ENCODE data around the gene HOXD8. TPM values are rescaled to one million over a fixed set of nuclear protein-coding genes. Genes with fewer than 3 reads are reported as not detected.

Gene HOXD8
- total RNA-seq, 1 donor from 2014 or later, result not detected

DNA sequence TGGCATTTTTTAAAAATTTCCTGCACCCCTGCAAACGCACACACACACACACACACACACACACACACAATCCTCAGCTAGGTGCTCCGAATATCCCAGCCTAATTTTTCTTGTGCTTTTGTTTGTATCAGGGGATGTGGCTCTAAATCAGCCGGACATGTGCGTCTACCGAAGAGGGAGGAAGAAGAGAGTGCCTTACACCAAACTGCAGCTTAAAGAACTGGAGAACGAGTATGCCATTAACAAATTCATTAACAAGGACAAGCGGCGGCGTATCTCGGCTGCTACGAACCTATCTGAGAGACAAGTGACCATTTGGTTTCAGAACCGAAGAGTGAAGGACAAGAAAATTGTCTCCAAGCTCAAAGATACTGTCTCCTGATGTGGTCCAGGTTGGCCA lies 35.2 kb upstream of the HOXD8 start:
- TF ChIP-seq, protein P1, sequence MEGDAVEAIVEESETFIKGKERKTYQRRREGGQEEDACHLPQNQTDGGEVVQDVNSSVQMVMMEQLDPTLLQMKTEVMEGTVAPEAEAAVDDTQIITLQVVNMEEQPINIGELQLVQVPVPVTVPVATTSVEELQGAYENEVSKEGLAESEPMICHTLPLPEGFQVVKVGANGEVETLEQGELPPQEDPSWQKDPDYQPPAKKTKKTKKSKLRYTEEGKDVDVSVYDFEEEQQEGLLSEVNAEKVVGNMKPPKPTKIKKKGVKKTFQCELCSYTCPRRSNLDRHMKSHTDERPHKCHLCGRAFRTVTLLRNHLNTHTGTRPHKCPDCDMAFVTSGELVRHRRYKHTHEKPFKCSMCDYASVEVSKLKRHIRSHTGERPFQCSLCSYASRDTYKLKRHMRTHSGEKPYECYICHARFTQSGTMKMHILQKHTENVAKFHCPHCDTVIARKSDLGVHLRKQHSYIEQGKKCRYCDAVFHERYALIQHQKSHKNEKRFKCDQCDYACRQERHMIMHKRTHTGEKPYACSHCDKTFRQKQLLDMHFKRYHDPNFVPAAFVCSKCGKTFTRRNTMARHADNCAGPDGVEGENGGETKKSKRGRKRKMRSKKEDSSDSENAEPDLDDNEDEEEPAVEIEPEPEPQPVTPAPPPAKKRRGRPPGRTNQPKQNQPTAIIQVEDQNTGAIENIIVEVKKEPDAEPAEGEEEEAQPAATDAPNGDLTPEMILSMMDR (IDR thresholded peaks at IDR 0.05), result no peak
- ChIA-PET CTCF (no interaction called here), POLR2A (no interaction called here)
- Mint-ChIP-seq H3K4me3 (no peak overlapping the region), H3K27me3 (peaks cover 80% of the 10 kb centered on the region), H3K9me3 (no peaks in the 10 kb centered on the region), H3K36me3 (ENCODE audit: low read depth) (no peaks in the 10 kb centered on the region), H3K27ac (no peak overlapping the region), H3K4me1 (peaks cover 24% of the 10 kb centered on the region)
- no peak for ATAC-seq (ENCODE audit: low read depth)
- intact Hi-C loops (cut with micrococcal nuclease), result loop anchor here (10.0 kb wide), 1 partner anchor 1060 kb away; no protein-coding TSS in a partner anchor
- no peak for DNase-seq

DNA sequence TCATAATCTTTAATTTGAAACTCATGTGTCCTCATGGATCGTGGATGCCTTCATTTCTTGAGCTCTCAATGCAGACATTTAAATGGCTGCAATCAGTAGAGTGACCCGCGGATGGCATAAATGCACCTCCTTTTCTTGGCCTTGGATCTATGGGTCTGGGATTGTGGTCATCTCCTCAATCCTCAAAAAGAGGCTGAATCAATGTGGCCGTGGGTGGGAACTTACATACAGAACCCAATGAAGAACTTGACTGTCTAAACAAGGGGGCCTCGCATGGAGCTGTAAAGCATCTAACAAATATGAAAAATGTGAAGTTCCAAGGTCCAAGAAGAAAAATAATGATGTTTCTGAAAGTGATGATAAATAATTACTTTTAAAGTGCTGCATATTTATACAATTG lies 34.1 kb upstream of the HOXD8 start:
- intact Hi-C loops (cut with micrococcal nuclease), result loop anchor here (5.0 to 10.0 kb wide), 2 partner anchors 37 to 1061 kb away; no protein-coding TSS in a partner anchor
- Mint-ChIP-seq H3K4me3 (no peak overlapping the region), H3K4me1 (peaks cover 24% of the 10 kb centered on the region), H3K9me3 (no peaks in the 10 kb centered on the region), H3K27ac (no peak overlapping the region), H3K27me3 (peaks cover 76% of the 10 kb centered on the region), H3K36me3 (ENCODE audit: low read depth) (no peaks in the 10 kb centered on the region)
- TF ChIP-seq, protein P1 (IDR thresholded peaks at IDR 0.05), result no peak
- ChIA-PET POLR2A (no interaction called here), CTCF (interaction anchor here (3.3 kb wide), 1 partner anchor 32 kb away, joined by 17 read pairs; no protein-coding TSS in a partner anchor)
- DNase-seq, result no peak
- no peak for ATAC-seq (ENCODE audit: low read depth)

DNA sequence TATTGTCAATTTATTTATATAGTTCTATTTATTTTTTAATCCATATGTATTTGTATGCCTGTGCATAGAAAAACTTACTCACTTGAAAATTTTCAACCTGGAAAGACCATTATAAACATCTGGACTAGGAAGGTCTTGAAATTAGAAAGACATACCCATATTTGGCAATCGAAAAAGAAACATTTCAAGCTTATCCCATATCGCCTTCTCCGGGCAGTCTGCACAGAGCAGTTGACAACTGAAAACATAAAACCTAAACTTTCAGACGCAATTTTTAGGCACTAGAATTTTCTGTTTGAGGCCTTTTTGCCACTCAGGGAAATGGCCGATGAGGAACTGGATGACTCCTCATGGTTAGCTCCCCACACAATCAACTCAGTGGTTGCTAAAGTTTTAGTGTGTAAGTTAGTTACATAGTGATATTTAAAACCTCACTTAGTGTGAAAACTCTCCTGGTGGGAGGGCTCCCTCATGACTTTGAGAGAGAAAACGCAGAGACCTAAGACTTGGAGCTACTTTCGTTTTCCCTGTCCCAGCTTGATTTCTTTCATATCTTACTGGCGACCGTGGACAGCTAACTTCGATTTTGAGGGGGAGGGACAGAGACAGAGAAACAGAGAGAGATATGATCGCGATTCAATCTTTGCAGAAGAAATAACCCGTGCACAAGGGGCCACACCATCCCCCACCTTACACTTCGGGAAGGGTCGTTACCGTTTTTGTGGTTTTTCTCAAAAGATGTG lies 33.1 kb upstream of the HOXD8 start:
- intact Hi-C loops (cut with micrococcal nuclease), result loop anchor here (2.0 to 10.0 kb wide), 3 partner anchors 36 to 1062 kb away; no protein-coding TSS in a partner anchor
- Mint-ChIP-seq H3K4me1 (peaks cover 24% of the 10 kb centered on the region), H3K27ac (no peak overlapping the region), H3K27me3 (peaks cover 77% of the 10 kb centered on the region), H3K9me3 (no peaks in the 10 kb centered on the region), H3K4me3 (peak overlapping the region; percentile 76), H3K36me3 (ENCODE audit: low read depth) (no peaks in the 10 kb centered on the region)
- TF ChIP-seq, protein P1 (IDR thresholded peaks at IDR 0.05), result no peak
- DNase-seq (no peak), ATAC-seq (ENCODE audit: low read depth) (no peak)
- ChIA-PET CTCF (interaction anchor here (1.4 to 3.6 kb wide), 5 partner anchors 9 to 893 kb away, joined by 3 to 53 read pairs (median 16); no protein-coding TSS in a partner anchor), POLR2A (no interaction called here)

DNA sequence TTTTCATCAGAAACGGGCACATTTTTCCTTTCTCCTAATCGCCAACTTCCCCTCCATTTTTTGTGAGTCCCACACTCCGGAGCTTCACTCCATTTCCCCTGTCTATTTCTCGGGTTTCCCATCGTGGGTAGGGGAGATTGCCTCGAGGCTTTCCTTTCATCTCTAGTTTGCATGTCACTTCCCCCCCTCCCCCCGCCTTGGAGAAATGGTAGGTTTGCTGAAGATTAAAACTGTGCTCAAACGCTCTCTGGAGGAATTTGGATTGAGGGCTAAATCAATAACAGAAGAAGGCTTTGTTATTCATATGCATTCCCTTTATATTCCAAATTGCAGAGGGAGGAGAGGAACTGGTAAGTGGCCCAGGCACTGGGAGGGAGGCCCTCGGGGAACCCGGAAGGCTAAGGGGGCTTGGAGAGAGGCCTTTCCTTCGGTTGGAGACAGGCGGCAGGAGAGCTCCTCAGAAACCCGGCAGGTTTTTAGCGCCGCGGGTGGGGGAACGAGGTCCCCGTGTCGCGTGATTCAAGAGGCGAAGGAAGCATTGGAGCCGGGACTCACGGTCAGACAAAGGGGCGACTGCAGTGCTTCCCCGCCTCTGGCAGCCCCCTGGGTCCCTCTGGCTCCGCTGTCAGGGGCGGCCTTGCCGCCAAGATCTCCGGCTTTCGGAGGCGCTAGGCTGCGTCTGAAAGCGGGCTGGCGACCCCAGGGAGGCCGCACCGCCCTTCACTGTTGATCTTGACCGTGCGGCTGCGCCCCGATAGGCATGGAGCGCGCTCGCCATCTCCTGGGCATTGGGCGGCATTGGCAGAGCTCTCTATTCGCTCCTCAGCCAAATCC lies 32.3 kb upstream of the HOXD8 start:
- peaks cover 19% of the 10 kb centered on the region for H3K4me1 Mint-ChIP-seq
- TF ChIP-seq, protein P1 (IDR thresholded peaks at IDR 0.05), result no peak
- no peaks in the 10 kb centered on the region for H3K9me3 Mint-ChIP-seq
- H3K27ac Mint-ChIP-seq, result no peak overlapping the region
- peaks cover 77% of the 10 kb centered on the region for H3K27me3 Mint-ChIP-seq
- no peaks in the 10 kb centered on the region for H3K36me3 Mint-ChIP-seq (ENCODE audit: low read depth)
- DNase-seq (peak; percentile 42), ATAC-seq (ENCODE audit: low read depth) (peak; percentile 68)
- ChIA-PET POLR2A (no interaction called here), CTCF (interaction anchor here (1.1 to 3.6 kb wide), 6 partner anchors 8 to 1398 kb away, joined by 3 to 53 read pairs (median 10); no protein-coding TSS in a partner anchor)
- intact Hi-C loops (cut with micrococcal nuclease), result loop anchor here (1.0 to 10.0 kb wide), 4 partner anchors 35 to 1062 kb away; no protein-coding TSS in a partner anchor
- peak overlapping the region; percentile 76 for H3K4me3 Mint-ChIP-seq
